ENCODE data around the gene LITAFD. TPM values are rescaled to one million over a fixed set of nuclear protein-coding genes. Genes with fewer than 3 reads are reported as not detected.

Gene LITAFD
- total RNA-seq, 1 experiment from 2014 or later = not detected

- Histone ChIP-seq H3K27me3 (replicated peaks; ENCODE audit: control insufficient read depth, insufficient read depth, low read length) (no peaks in the 10 kb centered on the region), H3K4me3 (ENCODE audit: low read depth, low read length) (no peak overlapping the region), H3K36me3 (ENCODE audit: control insufficient read depth, insufficient read depth, low read length) (peaks cover 3% of the 10 kb centered on the region), H3K4me1 (peaks cover 6% of the 10 kb centered on the region; the same call in 1 of the 2 replicates), H3K9me3 (no peaks in the 10 kb centered on the region)
- TF ChIP-seq, protein P1, sequence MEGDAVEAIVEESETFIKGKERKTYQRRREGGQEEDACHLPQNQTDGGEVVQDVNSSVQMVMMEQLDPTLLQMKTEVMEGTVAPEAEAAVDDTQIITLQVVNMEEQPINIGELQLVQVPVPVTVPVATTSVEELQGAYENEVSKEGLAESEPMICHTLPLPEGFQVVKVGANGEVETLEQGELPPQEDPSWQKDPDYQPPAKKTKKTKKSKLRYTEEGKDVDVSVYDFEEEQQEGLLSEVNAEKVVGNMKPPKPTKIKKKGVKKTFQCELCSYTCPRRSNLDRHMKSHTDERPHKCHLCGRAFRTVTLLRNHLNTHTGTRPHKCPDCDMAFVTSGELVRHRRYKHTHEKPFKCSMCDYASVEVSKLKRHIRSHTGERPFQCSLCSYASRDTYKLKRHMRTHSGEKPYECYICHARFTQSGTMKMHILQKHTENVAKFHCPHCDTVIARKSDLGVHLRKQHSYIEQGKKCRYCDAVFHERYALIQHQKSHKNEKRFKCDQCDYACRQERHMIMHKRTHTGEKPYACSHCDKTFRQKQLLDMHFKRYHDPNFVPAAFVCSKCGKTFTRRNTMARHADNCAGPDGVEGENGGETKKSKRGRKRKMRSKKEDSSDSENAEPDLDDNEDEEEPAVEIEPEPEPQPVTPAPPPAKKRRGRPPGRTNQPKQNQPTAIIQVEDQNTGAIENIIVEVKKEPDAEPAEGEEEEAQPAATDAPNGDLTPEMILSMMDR (IDR thresholded peaks at IDR 0.05; ENCODE audit: insufficient read depth in 1 of 2, low read depth in 1 of 2, low read length in 1 of 2, severe bottlenecking in 1 of 2, unreplicated experiment in 1 of 2) = no peak
- DNase-seq = no peak
- Mint-ChIP-seq H3K27ac (ENCODE audit: unreplicated experiment) (no peak overlapping the region), H3K36me3 (ENCODE audit: insufficient read depth, unreplicated experiment) (peaks cover 78% of the 10 kb centered on the region), H3K4me1 (ENCODE audit: low read depth, unreplicated experiment) (peaks cover 6% of the 10 kb centered on the region), H3K4me3 (ENCODE audit: unreplicated experiment) (no peak overlapping the region), H3K9me3 (ENCODE audit: unreplicated experiment) (no peaks in the 10 kb centered on the region), H3K27me3 (ENCODE audit: insufficient read depth, unreplicated experiment) (no peaks in the 10 kb centered on the region)
- intact Hi-C loops (cut with micrococcal nuclease; ENCODE audit: unreplicated experiment) = no loop called here
- CTCF ChIA-PET = no interaction called here
- POLR2A ChIA-PET = no interaction called here
- no TSS peak for BruUV-seq (replicated peaks)
Measured at GRCh38 chr16:8925455-8925854, 43.3 kb downstream of the LITAFD start.

- Mint-ChIP-seq H3K4me1 (ENCODE audit: low read depth, unreplicated experiment) (peaks cover 4% of the 10 kb centered on the region), H3K9me3 (ENCODE audit: unreplicated experiment) (no peaks in the 10 kb centered on the region), H3K27me3 (ENCODE audit: insufficient read depth, unreplicated experiment) (no peaks in the 10 kb centered on the region), H3K27ac (ENCODE audit: unreplicated experiment) (no peak overlapping the region), H3K4me3 (ENCODE audit: unreplicated experiment) (no peak overlapping the region), H3K36me3 (ENCODE audit: insufficient read depth, unreplicated experiment) (peaks cover 73% of the 10 kb centered on the region)
- Histone ChIP-seq H3K4me1 (no peaks in the 10 kb centered on the region; the same call in 1 of the 2 replicates), H3K9me3 (no peaks in the 10 kb centered on the region), H3K4me3 (ENCODE audit: low read depth, low read length) (no peak overlapping the region), H3K36me3 (ENCODE audit: control insufficient read depth, insufficient read depth, low read length) (peaks cover 3% of the 10 kb centered on the region), H3K27me3 (replicated peaks; ENCODE audit: control insufficient read depth, insufficient read depth, low read length) (no peaks in the 10 kb centered on the region)
- CTCF ChIA-PET = no interaction called here
- no TSS peak for BruUV-seq (replicated peaks)
- DNase-seq = no peak
- POLR2A ChIA-PET = no interaction called here
- intact Hi-C loops (cut with micrococcal nuclease; ENCODE audit: unreplicated experiment) = no loop called here
- TF ChIP-seq, protein P1 (IDR thresholded peaks at IDR 0.05; ENCODE audit: insufficient read depth in 1 of 2, low read depth in 1 of 2, low read length in 1 of 2, severe bottlenecking in 1 of 2, unreplicated experiment in 1 of 2) = no peak
Measured at GRCh38 chr16:8926827-8927226, 44.7 kb downstream of the LITAFD start.

- no peak for DNase-seq
- no peak overlapping the region for H3K4me3 Mint-ChIP-seq (ENCODE audit: unreplicated experiment)
- H3K4me1 Mint-ChIP-seq (ENCODE audit: low read depth, unreplicated experiment) = peaks cover 12% of the 10 kb centered on the region
- TF ChIP-seq, protein P1 (IDR thresholded peaks at IDR 0.05; ENCODE audit: insufficient read depth in 1 of 2, low read depth in 1 of 2, low read length in 1 of 2, severe bottlenecking in 1 of 2, unreplicated experiment in 1 of 2) = no peak
- CTCF ChIA-PET = interaction anchor here (1.0 kb wide), 1 partner anchor 8 kb away, joined by 5 read pairs; no protein-coding TSS in a partner anchor
- no TSS peak for BruUV-seq (replicated peaks)
- intact Hi-C loops (cut with micrococcal nuclease; ENCODE audit: unreplicated experiment) = no loop called here
- no peak overlapping the region for H3K4me3 ChIP-seq (ENCODE audit: low read depth, low read length)
- H3K27ac Mint-ChIP-seq (ENCODE audit: unreplicated experiment) = no peak overlapping the region
- H3K4me1 ChIP-seq = no peaks in the 10 kb centered on the region
- H3K27me3 ChIP-seq (replicated peaks; ENCODE audit: control insufficient read depth, insufficient read depth, low read length) = no peaks in the 10 kb centered on the region
- H3K27me3 Mint-ChIP-seq (ENCODE audit: insufficient read depth, unreplicated experiment) = no peaks in the 10 kb centered on the region
- H3K36me3 ChIP-seq (ENCODE audit: control insufficient read depth, insufficient read depth, low read length) = peaks cover 3% of the 10 kb centered on the region
- H3K9me3 Mint-ChIP-seq (ENCODE audit: unreplicated experiment) = no peaks in the 10 kb centered on the region
- POLR2A ChIA-PET = no interaction called here
- H3K9me3 ChIP-seq = no peaks in the 10 kb centered on the region
- peaks cover 64% of the 10 kb centered on the region for H3K36me3 Mint-ChIP-seq (ENCODE audit: insufficient read depth, unreplicated experiment)
Measured at GRCh38 chr16:8928467-8928957, 46.4 kb downstream of the LITAFD start.
